ENCODE results near the gene MIPEP.

DNA sequence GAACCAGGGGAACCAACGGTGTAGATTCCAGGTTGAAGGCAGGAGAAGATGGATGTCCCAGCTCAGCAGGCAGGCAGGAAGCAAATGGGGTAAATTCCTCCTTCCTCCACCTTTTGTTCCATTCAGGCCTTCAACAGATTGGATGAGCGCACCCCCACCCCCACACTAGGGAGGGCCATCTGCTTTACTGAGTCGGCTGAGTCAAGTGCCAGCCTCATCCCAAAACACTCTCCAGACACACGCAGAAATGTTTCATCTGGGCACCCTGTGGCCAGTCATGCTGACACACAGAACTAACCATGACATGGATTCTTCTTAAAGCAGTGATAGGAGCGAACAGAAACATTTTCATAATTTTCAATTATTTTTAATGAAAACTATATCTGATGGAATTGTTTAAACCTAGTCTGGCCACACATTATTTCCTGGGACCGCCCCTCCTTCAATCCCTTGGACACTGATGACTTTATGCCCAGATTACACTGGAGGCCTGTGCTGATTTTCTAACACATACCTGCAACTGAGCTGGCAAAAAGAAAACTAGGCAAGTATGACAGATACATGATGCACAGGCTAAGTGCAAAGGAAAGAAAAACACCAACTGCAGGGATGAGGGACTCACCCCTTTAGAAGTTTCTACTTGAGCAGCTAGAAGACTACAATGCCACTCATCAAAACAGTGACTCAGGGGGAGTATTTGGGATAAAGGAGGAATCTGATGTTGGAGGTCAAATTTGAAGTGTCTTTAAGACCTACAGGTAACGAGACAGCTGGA is 164.8 kb downstream of the MIPEP start:
- TF ChIP-seq, protein P1, sequence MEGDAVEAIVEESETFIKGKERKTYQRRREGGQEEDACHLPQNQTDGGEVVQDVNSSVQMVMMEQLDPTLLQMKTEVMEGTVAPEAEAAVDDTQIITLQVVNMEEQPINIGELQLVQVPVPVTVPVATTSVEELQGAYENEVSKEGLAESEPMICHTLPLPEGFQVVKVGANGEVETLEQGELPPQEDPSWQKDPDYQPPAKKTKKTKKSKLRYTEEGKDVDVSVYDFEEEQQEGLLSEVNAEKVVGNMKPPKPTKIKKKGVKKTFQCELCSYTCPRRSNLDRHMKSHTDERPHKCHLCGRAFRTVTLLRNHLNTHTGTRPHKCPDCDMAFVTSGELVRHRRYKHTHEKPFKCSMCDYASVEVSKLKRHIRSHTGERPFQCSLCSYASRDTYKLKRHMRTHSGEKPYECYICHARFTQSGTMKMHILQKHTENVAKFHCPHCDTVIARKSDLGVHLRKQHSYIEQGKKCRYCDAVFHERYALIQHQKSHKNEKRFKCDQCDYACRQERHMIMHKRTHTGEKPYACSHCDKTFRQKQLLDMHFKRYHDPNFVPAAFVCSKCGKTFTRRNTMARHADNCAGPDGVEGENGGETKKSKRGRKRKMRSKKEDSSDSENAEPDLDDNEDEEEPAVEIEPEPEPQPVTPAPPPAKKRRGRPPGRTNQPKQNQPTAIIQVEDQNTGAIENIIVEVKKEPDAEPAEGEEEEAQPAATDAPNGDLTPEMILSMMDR (IDR thresholded peaks at IDR 0.05): no peak
- no peak for TF ChIP-seq POLR2A (IDR thresholded peaks at IDR 0.05)
